Keratinocyte (primary cell): ENCODE results near the gene MARCHF11. TPM values are rescaled to one million over a fixed set of nuclear protein-coding genes. Genes with fewer than 3 reads are reported as not detected.

Experiments
- DNase-seq: peaks from one replicate; pipeline ENCODE4 v3.0.0-alpha.2; 2011; ENCODE audit warnings: low read depth, missing footprints, low spot score
- FAIRE-seq: peaks from 2 replicates; lab custom pipeline; 2011; peaks lifted over from hg19 to GRCh38; lab: Jason Lieb, UNC
- H2AFZ ChIP-seq: 2 replicates; pipeline ENCODE4 v1.6.0; 2012; ENCODE audit warnings: low read length, control low read depth, inconsistent platforms; ENCODE audit not compliant: control insufficient read depth
- H3K27ac ChIP-seq: 2 replicates; pipeline ENCODE4 v1.5.1; 2011; ENCODE audit warnings: low read length; ENCODE audit not compliant: control insufficient read depth, insufficient read depth
- H3K27me3 ChIP-seq: 3 replicates; pipeline ENCODE4 v1.6.0; 2011; ENCODE audit warnings: low read length; ENCODE audit not compliant: control insufficient read depth, insufficient read depth; ENCODE audit errors: extremely low read depth
- H3K36me3 ChIP-seq, 2 experiments: 2 replicates in 1 of 2; 3 replicates in 1 of 2; pipeline ENCODE4 v1.5.1; 2011; ENCODE audit warnings: low read length in 2 of 2, mild to moderate bottlenecking in 1 of 2; ENCODE audit not compliant: control insufficient read depth in 2 of 2, insufficient read depth in 2 of 2; ENCODE audit errors: extremely low read depth in 1 of 2
- H3K4me1 ChIP-seq: 3 replicates; pipeline ENCODE4 v1.5.1; 2011; ENCODE audit warnings: low read length; ENCODE audit not compliant: control insufficient read depth, insufficient read depth; ENCODE audit errors: extremely low read depth
- H3K4me2 ChIP-seq: 3 replicates; pipeline ENCODE4 v1.6.0; 2011; ENCODE audit warnings: low read depth, low read length; ENCODE audit not compliant: control insufficient read depth, insufficient read depth; ENCODE audit errors: extremely low read depth
- H3K4me3 ChIP-seq, 3 experiments: fragments of 200-600 bp in 1 of 3; sonication (generic) in 1 of 3; 2 replicates in 2 of 3; 3 replicates in 1 of 3; pipeline ENCODE4 v1.5.1; 2011 to 2016; ENCODE audit warnings: low read length in 3 of 3, mild to moderate bottlenecking in 3 of 3, control low read depth in 2 of 3, inconsistent platforms in 1 of 3, low read depth in 1 of 3, mixed read lengths in 1 of 3, mixed run types in 1 of 3, moderate library complexity in 1 of 3; ENCODE audit not compliant: control insufficient read depth in 2 of 3, insufficient read depth in 2 of 3; ENCODE audit errors: extremely low read depth in 1 of 3
- H3K79me2 ChIP-seq: 2 replicates; pipeline ENCODE4 v1.6.0; 2012; ENCODE audit warnings: low read length; ENCODE audit not compliant: control insufficient read depth, insufficient read depth
- H3K9ac ChIP-seq: 3 replicates; pipeline ENCODE4 v1.6.0; 2011; ENCODE audit warnings: low read length; ENCODE audit not compliant: control insufficient read depth, insufficient read depth; ENCODE audit errors: extremely low read depth
- H3K9me1 ChIP-seq: 3 replicates; pipeline ENCODE4 v1.6.0; 2011; ENCODE audit warnings: low read length; ENCODE audit not compliant: control insufficient read depth, insufficient read depth; ENCODE audit errors: extremely low read depth
- H3K9me3 ChIP-seq: 2 replicates; pipeline ENCODE4 v1.5.1; 2012; ENCODE audit warnings: low read depth, low read length; ENCODE audit not compliant: control insufficient read depth
- H4K20me1 ChIP-seq: 3 replicates; pipeline ENCODE4 v1.6.0; 2011; ENCODE audit warnings: low read length; ENCODE audit not compliant: control insufficient read depth, insufficient read depth; ENCODE audit errors: extremely low read depth
- CTCF ChIP-seq, 3 experiments: IDR thresholded peaks in 1 of 3; conservative IDR thresholded peaks in 1 of 3; optimal IDR thresholded peaks in 1 of 3; 2 replicates in 2 of 3; 3 replicates in 1 of 3; pipeline versions ENCODE3 to v1.5.1; 2011; ENCODE audit warnings: low read length in 3 of 3, mild to moderate bottlenecking in 3 of 3, moderate library complexity in 2 of 3, control low read depth in 1 of 3, inconsistent platforms in 1 of 3; ENCODE audit not compliant: insufficient read depth in 2 of 3; ENCODE audit errors: extremely low read depth in 1 of 3
- EZH2 ChIP-seq: IDR thresholded peaks from one replicate; pipeline ENCODE4 v1.6.1; 2012; ENCODE audit warnings: inconsistent platforms, mild to moderate bottlenecking, low read length, moderate library complexity
- dilution Hi-C: fragments of 300-500 bp; cut with MboI; formaldehyde crosslinking; loops from one replicate; pipeline ENCODE4 v1.7.0; 2020; ENCODE audit warnings: low sequenced_read_pairs; ENCODE audit not compliant: extremely low pct_ligation_motif_present
- polyA plus RNA-seq, 5 experiments: library from polyadenylated mRNA; depleted of rRNA in 3 of 5; stranded (reverse) in 3 of 5; stranded (forward) in 1 of 5; unstranded in 1 of 5; fragments of >200 nt; gene quantifications; 1 replicate in 1 of 5; 2 replicates in 3 of 5; 3 replicates in 1 of 5; pipeline versions ENCODE4 v1.2.1 to v1.2.3, GENCODE V29; 2011 to 2012; ENCODE audit warnings: missing spikeins in 2 of 5, low read depth in 1 of 5, low replicate concordance in 1 of 5

MARCHF11 gene
- polyA plus RNA-seq, 1 donor (not counting 4 experiments of a cell fraction or from before 2014, with no cell fraction given) = 0.16 TPM

- dilution Hi-C loops = no loop called here
- no peaks in the 10 kb centered on the region for H3K27me3 ChIP-seq
- H3K9me3 ChIP-seq = no peaks in the 10 kb centered on the region
- H3K36me3 ChIP-seq = no peaks in the 10 kb centered on the region
- H3K9ac ChIP-seq = no peak overlapping the region
- DNase-seq (no peak), FAIRE-seq (no peak)
- H4K20me1 ChIP-seq = no peaks in the 10 kb centered on the region
- H2AFZ ChIP-seq = no peak overlapping the region
- no peak for TF ChIP-seq EZH2
- no peak for TF ChIP-seq CTCF (optimal IDR thresholded peaks at IDR 0.05 in 1 of 3, IDR thresholded peaks at IDR 0.05 in 1 of 3, conservative IDR thresholded peaks at IDR 0.05 in 1 of 3; ENCODE audit: extremely low read depth in 1 of 3, insufficient read depth in 2 of 3, low read length in 3 of 3)
- no peaks in the 10 kb centered on the region for H3K4me1 ChIP-seq
- no peak overlapping the region for H3K4me3 ChIP-seq
- no peaks in the 10 kb centered on the region for H3K9me1 ChIP-seq
- H3K4me2 ChIP-seq = no peak overlapping the region
- H3K79me2 ChIP-seq = no peaks in the 10 kb centered on the region
- H3K27ac ChIP-seq = no peak overlapping the region
Measured at GRCh38 chr5:16066320-16066719, 113.3 kb downstream of the MARCHF11 start.

DNA sequence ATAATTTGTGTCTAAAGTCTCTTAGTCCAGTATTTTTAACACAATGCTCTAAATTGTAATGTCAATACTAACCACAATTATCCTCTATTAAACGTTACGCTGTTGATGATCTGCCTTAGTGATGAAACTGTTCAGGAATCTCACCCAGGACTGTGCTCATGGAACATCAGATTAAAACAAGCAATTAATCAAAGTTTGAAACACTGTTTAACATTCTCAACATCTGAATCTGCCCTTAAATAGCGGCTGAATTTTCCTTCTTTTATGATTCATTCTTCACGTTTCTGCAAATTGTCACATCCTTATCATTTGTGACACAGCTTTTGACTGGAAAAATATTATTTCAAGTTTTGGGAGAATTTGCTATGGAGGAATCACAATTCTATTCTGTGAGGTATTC, 113.8 kb downstream of the MARCHF11 start:
- Histone ChIP-seq H3K79me2 (no peaks in the 10 kb centered on the region), H3K4me3 (no peak overlapping the region), H3K9me1 (no peaks in the 10 kb centered on the region), H4K20me1 (no peaks in the 10 kb centered on the region), H2AFZ (no peak overlapping the region), H3K27ac (no peak overlapping the region), H3K9ac (no peak overlapping the region), H3K9me3 (no peaks in the 10 kb centered on the region), H3K27me3 (no peaks in the 10 kb centered on the region), H3K4me1 (no peaks in the 10 kb centered on the region), H3K4me2 (no peak overlapping the region), H3K36me3 (no peaks in the 10 kb centered on the region)
- dilution Hi-C loops = no loop called here
- DNase-seq (no peak), FAIRE-seq (no peak)
- TF ChIP-seq CTCF (optimal IDR thresholded peaks at IDR 0.05 in 1 of 3, IDR thresholded peaks at IDR 0.05 in 1 of 3, conservative IDR thresholded peaks at IDR 0.05 in 1 of 3; ENCODE audit: extremely low read depth in 1 of 3, insufficient read depth in 2 of 3, low read length in 3 of 3) (no peak), EZH2 (no peak)
